ENCODE results near the gene TAC4.
A peak's percentile ranks its signal among the peaks of the same experiment; 100 is the strongest.

Gene TAC4

GRCh38 chr17:49795372-49795771 lies 52.5 kb downstream of the TAC4 start:
- DNase-seq = no peak

GRCh38 chr17:49793309-49793708 lies 54.6 kb downstream of the TAC4 start:
- DNase-seq = no peak

- DNase-seq = no peak
Observed at GRCh38 chr17:49789243-49789578, 58.7 kb downstream of the TAC4 start.

GRCh38 chr17:49788478-49789242 lies 59.2 kb downstream of the TAC4 start, which contains the start of gene KAT7:
TSS of gene KAT7 (plus strand) at chr17:49788681. CDS start at chr17:49788835, 154 bp downstream.
- peak; percentile 98 to 99 for DNase-seq
